Epithelial cell of esophagus (primary cell): ENCODE results near the gene CLTRN.
A peak's percentile ranks its signal among the peaks of the same experiment; 100 is the strongest.
"Not testable (repeated sequence)": the region's sequence is repeated elsewhere in the genome, so short reads cannot be mapped to it uniquely, and the experiment has no call there.

Experiments
- DNase-seq: peaks from one replicate; pipeline ENCODE4 v3.0.0; 2010; ENCODE audit warnings: low read depth
- H3K4me3 ChIP-seq: 2 replicates; pipeline ENCODE4 v1.5.1; 2011; ENCODE audit warnings: mild to moderate bottlenecking, low read length, control low read depth
- CTCF ChIP-seq: IDR thresholded peaks from 2 replicates; pipeline ENCODE4 v1.5.1; 2011; ENCODE audit warnings: low read depth, mild to moderate bottlenecking, low read length, control low read depth, inconsistent platforms; ENCODE audit not compliant: insufficient read depth; ENCODE audit errors: missing control alignments

CLTRN gene, protein sequence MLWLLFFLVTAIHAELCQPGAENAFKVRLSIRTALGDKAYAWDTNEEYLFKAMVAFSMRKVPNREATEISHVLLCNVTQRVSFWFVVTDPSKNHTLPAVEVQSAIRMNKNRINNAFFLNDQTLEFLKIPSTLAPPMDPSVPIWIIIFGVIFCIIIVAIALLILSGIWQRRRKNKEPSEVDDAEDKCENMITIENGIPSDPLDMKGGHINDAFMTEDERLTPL

DNA sequence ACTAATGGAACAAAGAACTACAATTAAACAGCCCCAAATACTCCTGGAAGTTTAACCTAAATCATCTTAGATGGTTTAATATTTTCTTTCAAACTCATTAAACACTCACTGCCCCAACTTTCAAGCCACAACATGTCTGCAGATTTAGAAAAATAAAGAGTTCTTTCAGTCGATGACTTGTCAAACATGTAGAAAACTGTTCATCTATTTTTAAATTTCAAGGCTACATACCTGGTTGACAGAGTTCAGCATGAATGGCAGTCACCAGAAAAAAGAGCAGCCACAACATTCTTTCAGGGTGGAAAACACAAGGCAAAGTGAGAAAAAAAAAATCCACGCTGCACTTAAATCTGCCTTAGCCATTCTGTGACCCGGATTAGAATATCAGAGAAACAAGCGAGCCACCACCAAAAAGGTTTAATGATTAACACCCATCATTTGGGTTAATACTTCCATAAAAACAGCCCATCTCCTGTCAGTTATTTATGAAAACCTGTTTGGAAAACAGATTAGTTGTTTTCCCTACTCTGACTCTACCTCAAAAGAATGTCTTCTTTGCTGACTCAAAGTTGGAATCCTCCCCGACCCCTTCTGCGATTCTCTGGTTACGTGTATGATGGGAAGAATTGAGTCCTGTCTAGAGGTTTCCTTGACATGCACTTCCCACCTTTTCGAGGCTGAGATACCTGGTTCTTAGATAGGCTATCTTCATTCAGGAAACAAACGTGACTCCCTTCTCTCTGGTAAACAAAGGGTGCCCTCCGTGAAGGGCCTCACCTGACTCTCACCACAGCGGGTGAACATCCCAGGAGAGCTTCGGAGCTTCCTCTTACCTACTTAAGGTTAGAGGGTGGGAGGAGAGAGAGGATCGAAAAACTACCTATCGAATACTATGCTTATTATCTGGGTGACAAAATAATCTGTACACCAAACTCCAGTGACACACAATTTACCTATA is at the start of gene CLTRN:
Gene CLTRN (minus strand): TSS at position 319 of the 958 bp plus-strand sequence. CDS start 30 bp downstream, at position 289.
- DNase-seq, result peak; percentile 71
- no peak for TF ChIP-seq CTCF
- H3K4me3 ChIP-seq, result no peak within 1 kb of the TSS

GRCh38 chrX:15704273-15704672 is 39.7 kb upstream of the CLTRN start:
- not testable (repeated sequence) for DNase-seq, H3K4me3 ChIP-seq

DNA sequence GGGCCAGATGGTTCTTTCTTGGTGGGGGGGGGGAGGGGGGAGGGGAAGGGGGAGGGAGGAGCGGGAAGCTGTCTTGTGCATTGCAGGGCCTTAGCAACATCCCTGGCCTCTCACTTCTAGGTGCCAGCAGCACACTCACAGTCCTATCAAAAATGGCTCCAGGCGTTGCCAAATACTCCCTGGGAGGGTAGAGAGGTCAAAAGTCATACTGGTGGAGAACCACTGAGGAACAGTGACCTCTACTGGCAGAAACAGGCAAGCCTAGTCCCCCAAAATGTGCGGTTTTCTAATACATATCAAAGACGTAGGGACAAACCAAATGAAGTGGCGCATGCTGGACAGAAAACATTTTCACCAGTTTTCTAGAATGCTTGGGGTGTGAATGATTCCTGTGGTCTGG is 39.2 kb upstream of the CLTRN start:
- H3K4me3 ChIP-seq, DNase-seq: not testable (repeated sequence)

DNA sequence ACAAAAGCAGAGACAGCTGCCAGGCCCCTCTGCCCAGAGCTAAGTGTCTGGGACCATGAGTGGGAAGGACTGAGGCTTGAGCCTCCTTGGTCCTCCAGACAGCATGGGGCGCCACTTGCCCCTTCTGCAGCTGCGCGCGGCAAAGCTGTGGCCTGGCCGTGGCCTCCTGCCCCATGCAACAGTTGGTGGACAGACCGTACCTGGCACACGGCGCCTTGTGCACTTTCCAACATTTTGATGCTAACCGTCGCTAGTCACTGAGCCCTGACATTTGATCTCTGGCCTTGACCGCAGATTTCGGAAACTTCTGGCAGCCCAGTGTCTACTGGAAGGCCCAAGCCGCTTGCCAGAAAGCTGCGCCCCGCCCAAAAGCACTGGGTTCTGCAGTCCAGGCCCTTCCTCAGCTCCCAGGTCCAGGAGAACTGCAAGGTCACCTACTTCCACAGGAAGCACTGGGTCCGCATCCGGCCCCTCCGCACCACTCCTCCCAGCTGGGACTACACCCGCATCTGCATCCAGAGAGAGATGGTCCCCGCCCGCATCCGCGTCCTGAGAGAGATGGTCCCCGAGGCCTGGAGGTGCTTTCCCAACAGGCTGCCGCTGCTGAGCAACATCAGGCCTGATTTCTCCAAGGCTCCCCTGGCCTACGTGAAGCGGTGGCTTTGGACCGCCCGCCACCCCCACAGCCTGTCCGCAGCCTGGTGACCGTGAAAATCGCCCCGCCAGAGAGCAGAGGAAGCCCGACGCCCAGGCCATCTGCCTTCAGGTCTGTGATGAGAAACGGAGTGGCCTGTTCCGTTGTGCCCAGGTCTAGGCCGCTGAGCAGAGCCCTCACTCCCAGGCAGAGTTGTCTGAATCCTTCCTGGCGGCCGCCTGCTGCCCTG is 38.1 kb upstream of the CLTRN start:
- H3K4me3 ChIP-seq, result no peak overlapping the region
- no peak for TF ChIP-seq CTCF
- DNase-seq, result no peak

- TF ChIP-seq CTCF, result no peak
- H3K4me3 ChIP-seq, result no peak overlapping the region
- DNase-seq, result no peak
Observed at GRCh38 chrX:15696516-15696915, 31.9 kb upstream of the CLTRN start.

DNA sequence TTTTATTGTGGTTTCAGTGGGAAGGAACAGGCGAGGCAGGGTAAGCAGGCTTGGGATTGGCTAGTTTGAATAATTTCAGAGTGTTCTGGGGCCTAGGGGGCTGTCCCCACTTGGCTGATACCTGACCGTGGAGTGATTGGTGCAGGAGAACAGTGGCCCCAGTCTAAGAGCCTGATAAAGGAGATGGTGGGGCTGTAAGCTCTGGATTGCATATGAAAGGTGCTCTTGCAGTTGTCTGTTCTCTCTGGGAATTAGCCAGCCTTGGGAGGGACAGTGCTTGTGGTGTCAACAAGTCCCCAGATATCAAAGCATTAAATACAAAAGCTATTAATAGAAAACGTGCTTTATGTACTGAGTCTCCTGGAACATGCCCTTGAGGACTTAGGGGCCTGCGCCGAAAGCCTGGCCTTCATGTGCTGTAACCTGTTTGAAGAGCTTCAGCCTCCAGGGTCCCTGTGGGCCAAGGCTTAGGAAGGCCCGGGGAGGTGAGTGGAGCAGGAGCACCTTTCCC is 30.4 kb upstream of the CLTRN start:
- no peak for TF ChIP-seq CTCF
- DNase-seq, result no peak
- H3K4me3 ChIP-seq, result no peak overlapping the region

GRCh38 chrX:15686818-15687685 is 22.4 kb upstream of the CLTRN start:
- H3K4me3 ChIP-seq, result no peak overlapping the region
- TF ChIP-seq CTCF, result peak; percentile 66
- DNase-seq, result peak; percentile 58
